Measurements from ENCODE around the gene TBPL2. TPM values are rescaled to one million over a fixed set of nuclear protein-coding genes. Genes with fewer than 3 reads are reported as not detected.

Gene TBPL2
- total and polyA plus RNA-seq, 2 donors (not counting 3 experiments of a cell fraction or from before 2014, with no cell fraction given): not detected

GRCh38 chr14:55386037-55386808 lies 54.2 kb downstream of the TBPL2 start:
- intact Hi-C loops (cut with micrococcal nuclease): no loop called here
- H3K4me3 ChIP-seq (replicated peaks in 1 of 3; ENCODE audit: insufficient read depth in 1 of 3, low read depth in 1 of 3, low read length in 3 of 3): no peak overlapping the region
- no peak overlapping the region for H3K4me2 ChIP-seq (ENCODE audit: insufficient read depth, low read length)
- DNase-seq (ENCODE audit: low read depth, low spot score) (no peak), FAIRE-seq (no peak)
- H3K27me3 ChIP-seq (ENCODE audit: control insufficient read depth in 2 of 2, insufficient read depth in 2 of 2, low read length in 2 of 2): no peaks in the 10 kb centered on the region
- H3K9me1 ChIP-seq (replicated peaks; ENCODE audit: control insufficient read depth, extremely low read depth, insufficient read depth, low read length): no peaks in the 10 kb centered on the region
- no peaks in the 10 kb centered on the region for H4K20me1 ChIP-seq (replicated peaks; ENCODE audit: control insufficient read depth, extremely low read depth, insufficient read depth, low read length)
- H2AFZ ChIP-seq (ENCODE audit: low read depth, low read length): no peak overlapping the region
- H3K79me2 ChIP-seq (ENCODE audit: control insufficient read depth, insufficient read depth, low read length): no peaks in the 10 kb centered on the region
- CTCF ChIA-PET: interaction anchor here (1.4 kb wide), 1 partner anchor 140 kb away, joined by 5 read pairs; no protein-coding TSS in a partner anchor
- no peak overlapping the region for H3K9ac ChIP-seq (replicated peaks; ENCODE audit: extremely low read depth, insufficient read depth, low read length)
- no peaks in the 10 kb centered on the region for H3K4me1 ChIP-seq (ENCODE audit: control insufficient read depth, extremely low read depth, insufficient read depth, low read length)
- no peaks in the 10 kb centered on the region for H3K9me3 ChIP-seq (replicated peaks; ENCODE audit: control insufficient read depth, insufficient read depth, low read length)
- no peak overlapping the region for H3K27ac ChIP-seq (ENCODE audit: insufficient read depth, low read depth, low read length)
- H3K36me3 ChIP-seq (ENCODE audit: control insufficient read depth in 2 of 2, extremely low read depth in 1 of 2, insufficient read depth in 2 of 2, low read length in 2 of 2): peaks cover 2 to 12% of the 10 kb centered on the region in 2 experiments
- POLR2A ChIA-PET: no interaction called here
- TF ChIP-seq GATA2 (IDR thresholded peaks at IDR 0.05; ENCODE audit: insufficient read depth, insufficient read length, low read depth, low read length): no peak
- no peak for TF ChIP-seq POLR2A (IDR thresholded peaks at IDR 0.05; ENCODE audit: low read depth, low read length)
- no peak for TF ChIP-seq FOS (IDR thresholded peaks at IDR 0.05; ENCODE audit: borderline replicate concordance, insufficient read depth, low read length)
- TF ChIP-seq MYC (IDR thresholded peaks at IDR 0.05; ENCODE audit: low read depth, low read length): no peak
- no peak for TF ChIP-seq POLR2AphosphoS5 (IDR thresholded peaks at IDR 0.05; ENCODE audit: insufficient read depth, low read depth, low read length)
- no peak for TF ChIP-seq MAX (IDR thresholded peaks at IDR 0.05; ENCODE audit: insufficient read depth, insufficient read length)
- TF ChIP-seq EZH2 (IDR thresholded peaks at IDR 0.05; ENCODE audit: borderline replicate concordance, low read depth, low read length, severe bottlenecking): no peak
- no peak for TF ChIP-seq JUN (IDR thresholded peaks at IDR 0.05; ENCODE audit: borderline replicate concordance, insufficient read depth, insufficient read length, low read depth)
- TF ChIP-seq CTCF (IDR thresholded peaks at IDR 0.05; ENCODE audit: extremely low read depth in 1 of 2, insufficient read depth in 1 of 2, low read depth in 1 of 2, low read length in 2 of 2): no peak
- dilution Hi-C loops (cut with MboI; ENCODE audit: extremely low pct_ligation_motif_present, low sequenced_read_pairs): no loop called here
- no TSS peak for BruUV-seq (replicated peaks)

All from endothelial cell of umbilical vein (primary cell).